B cell (primary cell): Measurements from ENCODE around the gene CATSPER1.

Experiments
- EZH2 ChIP-seq: IDR thresholded peaks from 2 replicates; pipeline ENCODE4 v1.6.1; 2012; ENCODE audit warnings: borderline replicate concordance, low read depth, mild to moderate bottlenecking, moderate library complexity, low read length; ENCODE audit not compliant: insufficient read depth, poor library complexity, severe bottlenecking
- TF ChIP-seq, protein P1 (sequence below): fragments of 200-600 bp; IDR thresholded peaks from one replicate; pipeline ENCODE4 v1.8.0; 2022; ENCODE audit warnings: antibody characterized with exemption, mild to moderate bottlenecking

DNA sequence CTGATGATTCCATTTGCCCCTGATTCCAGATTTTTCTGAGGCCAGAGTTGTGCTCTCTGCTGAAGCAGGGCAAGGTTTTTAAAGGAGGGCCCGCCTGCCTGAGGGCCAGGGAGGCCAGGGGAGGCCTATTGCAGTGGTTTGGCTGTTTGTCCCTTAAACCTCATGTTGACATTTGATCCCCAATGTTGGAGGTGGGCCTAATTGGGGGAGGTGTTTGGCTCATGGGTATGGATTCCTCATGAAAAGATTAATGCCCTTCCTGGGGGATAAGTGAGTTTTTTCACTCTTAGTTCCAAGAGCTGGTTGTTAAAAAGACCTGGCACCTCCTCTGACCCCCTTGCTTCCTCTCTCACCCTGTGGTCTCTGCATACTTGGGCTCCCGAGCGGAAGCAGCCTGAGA is 13.5 kb upstream of the CATSPER1 start:
- TF ChIP-seq, protein P1, sequence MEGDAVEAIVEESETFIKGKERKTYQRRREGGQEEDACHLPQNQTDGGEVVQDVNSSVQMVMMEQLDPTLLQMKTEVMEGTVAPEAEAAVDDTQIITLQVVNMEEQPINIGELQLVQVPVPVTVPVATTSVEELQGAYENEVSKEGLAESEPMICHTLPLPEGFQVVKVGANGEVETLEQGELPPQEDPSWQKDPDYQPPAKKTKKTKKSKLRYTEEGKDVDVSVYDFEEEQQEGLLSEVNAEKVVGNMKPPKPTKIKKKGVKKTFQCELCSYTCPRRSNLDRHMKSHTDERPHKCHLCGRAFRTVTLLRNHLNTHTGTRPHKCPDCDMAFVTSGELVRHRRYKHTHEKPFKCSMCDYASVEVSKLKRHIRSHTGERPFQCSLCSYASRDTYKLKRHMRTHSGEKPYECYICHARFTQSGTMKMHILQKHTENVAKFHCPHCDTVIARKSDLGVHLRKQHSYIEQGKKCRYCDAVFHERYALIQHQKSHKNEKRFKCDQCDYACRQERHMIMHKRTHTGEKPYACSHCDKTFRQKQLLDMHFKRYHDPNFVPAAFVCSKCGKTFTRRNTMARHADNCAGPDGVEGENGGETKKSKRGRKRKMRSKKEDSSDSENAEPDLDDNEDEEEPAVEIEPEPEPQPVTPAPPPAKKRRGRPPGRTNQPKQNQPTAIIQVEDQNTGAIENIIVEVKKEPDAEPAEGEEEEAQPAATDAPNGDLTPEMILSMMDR = no peak
- TF ChIP-seq EZH2 = no peak
